GM21367 (cell line): ENCODE results near the gene ARHGAP21.
"Not testable (repeated sequence)": the region's sequence is repeated elsewhere in the genome, so short reads cannot be mapped to it uniquely, and the experiment has no call there.

Experiments used
- ATAC-seq: cut with Tn5 transposase; IDR thresholded peaks from one replicate; pipeline ENCODE4 v1.9.1; 2021; ENCODE audit not compliant: unreplicated experiment

ARHGAP21 gene

GRCh38 chr10:24690961-24691512, 32.6 kb downstream of the ARHGAP21 start:
- no peak for ATAC-seq

- ATAC-seq: no peak
These were observed 37.6 kb downstream of the ARHGAP21 start for GRCh38 chr10:24685958-24686540.

GRCh38 chr10:24683554-24683953, 40.1 kb downstream of the ARHGAP21 start:
- no peak for ATAC-seq

GRCh38 chr10:24681572-24682088, 42.1 kb downstream of the ARHGAP21 start:
- ATAC-seq: no peak

GRCh38 chr10:24680647-24681524, 42.8 kb downstream of the ARHGAP21 start:
- no peak for ATAC-seq

GRCh38 chr10:24678757-24679156, 44.9 kb downstream of the ARHGAP21 start:
- no peak for ATAC-seq

GRCh38 chr10:24674892-24675632, 48.6 kb downstream of the ARHGAP21 start:
- no peak for ATAC-seq

GRCh38 chr10:24670964-24671670, 52.6 kb downstream of the ARHGAP21 start:
- ATAC-seq: no peak

- no peak for ATAC-seq
These were observed 54.3 kb downstream of the ARHGAP21 start for GRCh38 chr10:24669285-24669852.

GRCh38 chr10:24668247-24668646, 55.4 kb downstream of the ARHGAP21 start:
- no peak for ATAC-seq

- ATAC-seq: no peak
These were observed 58.7 kb downstream of the ARHGAP21 start for GRCh38 chr10:24664991-24665390.

GRCh38 chr10:24661376-24661775, 62.3 kb downstream of the ARHGAP21 start:
- ATAC-seq: no peak

GRCh38 chr10:24658319-24658718, 65.4 kb downstream of the ARHGAP21 start:
- not testable (repeated sequence) for ATAC-seq

- ATAC-seq: not testable (repeated sequence)
These were observed 67.4 kb downstream of the ARHGAP21 start for GRCh38 chr10:24656326-24656725.

- peak; percentile 74 for ATAC-seq
These were observed 71.2 kb downstream of the ARHGAP21 start for GRCh38 chr10:24652381-24652957.

- ATAC-seq: no peak
These were observed 71.8 kb downstream of the ARHGAP21 start for GRCh38 chr10:24651923-24652322.

GRCh38 chr10:24650669-24651391, 72.9 kb downstream of the ARHGAP21 start:
- no peak for ATAC-seq

- ATAC-seq: no peak
These were observed 77.9 kb downstream of the ARHGAP21 start for GRCh38 chr10:24645784-24646183.

GRCh38 chr10:24645022-24645421, 78.7 kb downstream of the ARHGAP21 start:
- no peak for ATAC-seq
